Fibroblast of skin of abdomen (primary cell): ENCODE results near the gene HSD17B8. TPM values are rescaled to one million over a fixed set of nuclear protein-coding genes. Genes with fewer than 3 reads are reported as not detected.

Experiments
- DNase-seq: peaks from one replicate; pipeline ENCODE4 v3.0.0-alpha.2; 2013
- polyA plus RNA-seq, 2 experiments: library from polyadenylated mRNA; unstranded; fragments of 120-200 nt; gene quantifications; one replicate each; pipeline ENCODE4 v1.2.1, GENCODE V29; 2013; ENCODE audit not compliant: insufficient read length in 2 of 2

The HSD17B8 gene
- 4.7 TPM for polyA plus RNA-seq (2013, experiment 1 of 2; ENCODE audit: insufficient read length)
- polyA plus RNA-seq (2013, experiment 2 of 2; ENCODE audit: insufficient read length) = 3.8 TPM

- DNase-seq = peak; percentile 91
Measured at GRCh38 chr6:33204415-33205190, at the start of gene HSD17B8. Gene HSD17B8, plus strand, starts transcription at chr6:33204655. Its CDS starts 14 bp downstream, at chr6:33204669.

GRCh38 chr6:33156561-33156960 is 47.9 kb upstream of the HSD17B8 start:
- no peak for DNase-seq

GRCh38 chr6:33156964-33157363 is 47.5 kb upstream of the HSD17B8 start:
- no peak for DNase-seq

GRCh38 chr6:33160096-33160495 is 44.4 kb upstream of the HSD17B8 start:
- no peak for DNase-seq

- DNase-seq = peak; percentile 77
Measured at GRCh38 chr6:33160728-33161344, 43.6 kb upstream of the HSD17B8 start.

GRCh38 chr6:33161354-33162331 is 42.8 kb upstream of the HSD17B8 start:
- DNase-seq = peak; percentile 59

GRCh38 chr6:33163540-33163939 is 40.9 kb upstream of the HSD17B8 start:
- DNase-seq = no peak

GRCh38 chr6:33164176-33164575 is 40.3 kb upstream of the HSD17B8 start:
- no peak for DNase-seq

GRCh38 chr6:33164665-33165373 is 39.6 kb upstream of the HSD17B8 start:
- DNase-seq = no peak

- DNase-seq = no peak
Measured at GRCh38 chr6:33165581-33166258, 38.7 kb upstream of the HSD17B8 start.

GRCh38 chr6:33166363-33166762 is 38.1 kb upstream of the HSD17B8 start:
- no peak for DNase-seq

- DNase-seq = no peak
Measured at GRCh38 chr6:33166811-33167210, 37.6 kb upstream of the HSD17B8 start.

GRCh38 chr6:33167374-33168283 is 36.8 kb upstream of the HSD17B8 start:
- no peak for DNase-seq

- DNase-seq = no peak
Measured at GRCh38 chr6:33168284-33168601, 36.2 kb upstream of the HSD17B8 start.

- no peak for DNase-seq
Measured at GRCh38 chr6:33168639-33169038, 35.8 kb upstream of the HSD17B8 start.

- DNase-seq = no peak
Measured at GRCh38 chr6:33169291-33170175, 34.9 kb upstream of the HSD17B8 start.

GRCh38 chr6:33170176-33171015 is 34.1 kb upstream of the HSD17B8 start:
- no peak for DNase-seq
